COLO668 (cell line): ENCODE measurements around the gene FOXP1.
"Not testable (repeated sequence)": the region's sequence is repeated elsewhere in the genome, so short reads cannot be mapped to it uniquely, and the experiment has no call there.

Experiments used
- DNase-seq: peaks from one replicate; lab custom pipeline; 2025; ENCODE audit not compliant: unreplicated experiment; lab: John Stamatoyannopoulos, UW

The FOXP1 gene

GRCh38 chr3:71030748-71031147 is 552.8 kb downstream of the FOXP1 start:
- no peak for DNase-seq

DNA sequence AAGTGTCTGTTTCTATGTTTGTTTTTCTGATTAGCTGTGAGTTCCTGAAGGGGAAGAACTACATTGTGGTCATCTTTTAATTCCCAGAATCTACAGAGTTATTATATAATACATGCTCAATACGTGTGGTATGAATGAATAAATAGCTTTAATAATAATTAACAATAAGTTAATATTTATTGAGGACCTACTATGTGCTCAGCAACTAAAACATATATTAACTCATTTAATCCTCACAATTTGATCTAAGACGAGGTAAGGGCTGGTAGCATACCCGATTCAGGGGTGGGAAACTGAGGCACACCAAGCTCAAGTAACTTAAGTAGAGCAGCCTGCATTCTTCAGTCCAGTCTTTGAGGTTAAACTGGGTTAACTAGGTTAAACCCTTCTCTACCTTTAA is 553.8 kb downstream of the FOXP1 start:
- no peak for DNase-seq

DNA sequence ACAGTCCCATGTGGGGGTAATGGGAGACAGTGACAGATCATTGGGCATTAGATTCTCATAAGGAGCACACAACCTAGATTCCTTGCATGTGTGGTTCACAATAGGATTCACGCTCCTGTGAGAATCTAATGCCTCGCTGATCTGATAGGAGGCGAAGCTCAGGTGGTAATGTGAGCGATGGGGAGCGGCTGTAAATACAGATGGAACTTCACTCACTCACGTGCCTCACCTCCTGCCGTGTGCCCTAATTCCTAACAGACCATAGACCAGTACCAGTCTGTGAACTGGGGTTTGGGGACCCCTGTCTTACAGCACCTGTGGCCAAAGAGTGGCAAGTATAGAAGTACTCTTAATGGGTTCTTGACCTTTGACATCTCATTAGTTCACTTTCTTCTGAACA is 554.7 kb downstream of the FOXP1 start:
- DNase-seq, result no peak

- DNase-seq, result no peak
Measured at GRCh38 chr3:71028184-71028583, 555.3 kb downstream of the FOXP1 start.

DNA sequence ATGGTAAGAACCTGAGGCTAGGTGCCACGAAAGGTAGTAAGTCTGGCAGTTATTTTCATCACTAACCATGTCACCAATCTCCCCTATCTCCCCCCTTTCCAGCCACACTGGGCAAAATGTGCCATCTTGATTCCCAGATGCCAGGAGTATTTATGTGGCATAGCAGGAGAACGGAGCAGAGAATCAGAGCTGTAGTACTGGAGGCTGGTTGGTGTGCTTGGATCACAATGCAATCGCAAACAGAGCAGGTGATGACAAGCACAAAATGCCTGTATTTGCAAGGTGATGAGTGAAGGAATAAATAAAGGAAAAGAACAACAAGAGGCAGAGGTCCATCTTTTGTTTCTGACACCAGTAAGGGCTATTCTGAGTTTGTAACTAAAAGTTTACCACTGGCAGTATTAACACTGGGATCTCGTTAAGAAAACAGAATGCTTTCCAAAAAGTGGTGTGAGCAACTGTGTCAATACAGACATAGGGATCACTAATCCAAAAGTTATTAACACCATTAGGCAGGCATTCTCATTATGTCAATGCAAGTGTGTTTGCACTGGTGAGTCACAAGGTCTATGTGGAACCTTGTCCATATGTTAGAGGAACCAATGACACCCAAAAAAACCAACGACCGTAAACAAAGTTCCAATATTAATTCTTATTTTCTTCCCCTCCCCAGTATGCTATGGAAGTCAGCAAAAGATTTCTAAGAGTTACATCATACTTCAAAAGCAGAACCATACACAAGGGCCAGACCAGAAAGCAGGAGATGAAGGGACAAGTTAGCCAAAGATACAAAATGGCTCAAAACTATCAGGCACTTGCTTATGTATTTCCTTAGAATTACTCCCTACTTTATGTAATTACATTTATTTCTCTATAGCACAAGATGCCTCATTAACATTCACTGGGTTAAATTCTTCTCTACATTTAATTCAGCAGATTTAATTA is 556.6 kb downstream of the FOXP1 start:
- peak; percentile 7 for DNase-seq

GRCh38 chr3:71025516-71025915 is 558.0 kb downstream of the FOXP1 start:
- no peak for DNase-seq

DNA sequence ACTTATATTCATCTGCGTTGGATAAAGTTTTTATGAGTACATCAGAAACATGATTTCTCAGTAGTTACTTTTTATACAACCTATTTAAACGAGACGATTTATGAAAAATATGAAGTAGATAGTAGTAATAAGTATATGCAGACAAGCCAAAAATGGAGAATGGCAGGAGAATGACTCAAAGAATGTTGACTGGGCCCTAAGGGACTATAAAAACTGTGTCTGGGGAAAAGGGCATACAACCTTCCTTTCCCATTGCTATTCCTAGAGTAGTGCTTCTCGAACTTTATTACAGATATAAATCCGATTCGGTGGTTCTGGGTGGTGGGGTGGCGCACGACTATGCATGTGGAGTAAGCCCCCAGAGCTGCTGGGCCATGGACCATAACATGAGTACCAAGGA is 558.5 kb downstream of the FOXP1 start:
- DNase-seq, result no peak

DNA sequence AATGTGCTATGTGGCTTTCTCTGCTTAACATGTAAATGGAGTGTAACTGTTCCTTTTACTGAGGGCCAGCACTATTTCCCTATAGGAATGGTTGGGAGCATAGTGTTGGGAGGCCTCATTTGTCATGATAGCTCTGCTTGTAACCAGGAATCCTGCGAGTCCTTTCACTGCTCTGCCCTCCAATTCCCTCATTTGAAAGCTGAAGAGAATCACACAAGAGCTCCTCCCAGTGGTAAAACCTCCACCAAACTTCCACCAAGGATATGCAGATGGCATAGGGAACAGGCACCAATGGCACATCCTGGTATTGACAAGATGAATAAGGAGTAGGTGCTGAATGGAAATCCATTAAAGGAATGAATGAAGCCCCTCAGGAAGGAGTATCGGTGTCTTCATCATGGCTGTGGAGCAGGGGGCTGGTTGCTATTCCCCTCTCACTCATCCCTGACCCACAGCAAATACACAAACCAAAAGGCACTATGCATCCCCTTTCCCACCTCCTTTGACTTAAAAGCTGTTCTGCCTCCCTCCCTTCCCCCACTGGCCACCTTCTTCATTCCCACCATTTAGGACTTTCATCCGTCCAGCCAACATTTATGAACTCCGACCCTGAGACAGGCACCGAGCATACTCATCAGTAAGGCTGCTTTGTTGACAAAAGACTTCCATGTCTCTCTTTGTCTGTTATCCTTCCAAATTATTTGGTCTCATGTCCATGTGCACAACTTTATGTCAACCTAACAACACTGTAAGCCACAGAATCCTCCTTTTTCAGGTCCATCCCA is 560.8 kb downstream of the FOXP1 start:
- no peak for DNase-seq

GRCh38 chr3:71018799-71019198 is 564.7 kb downstream of the FOXP1 start:
- no peak for DNase-seq

DNA sequence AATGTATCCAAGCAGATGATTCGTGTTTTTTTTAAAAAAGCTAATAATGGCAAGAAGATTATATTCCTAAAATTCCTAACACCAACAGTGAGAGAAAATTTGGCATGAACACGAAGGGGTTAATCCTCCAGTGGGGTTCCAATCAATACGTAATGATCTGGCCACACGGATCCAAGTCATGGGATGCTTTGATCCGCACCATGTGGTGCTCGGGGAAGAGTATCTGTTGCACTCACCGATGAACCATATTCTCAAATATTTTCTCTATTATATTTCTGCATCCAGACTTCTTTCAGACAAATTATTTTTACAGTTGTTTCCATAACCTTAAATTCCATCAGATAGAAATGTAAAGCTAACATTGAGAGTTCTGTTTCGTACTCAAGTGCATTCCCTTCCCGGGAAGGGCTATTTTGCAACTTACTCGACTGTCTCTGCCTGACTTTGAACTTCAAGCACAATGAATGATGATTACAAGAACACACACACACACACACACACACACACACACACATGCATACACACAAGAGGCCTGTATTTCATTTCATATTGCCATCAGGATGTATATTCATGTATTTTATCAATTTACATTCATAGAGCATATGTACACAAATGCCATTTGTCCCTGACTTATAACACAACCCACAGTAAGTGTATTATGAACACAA is 567.2 kb downstream of the FOXP1 start:
- DNase-seq, result no peak

DNA sequence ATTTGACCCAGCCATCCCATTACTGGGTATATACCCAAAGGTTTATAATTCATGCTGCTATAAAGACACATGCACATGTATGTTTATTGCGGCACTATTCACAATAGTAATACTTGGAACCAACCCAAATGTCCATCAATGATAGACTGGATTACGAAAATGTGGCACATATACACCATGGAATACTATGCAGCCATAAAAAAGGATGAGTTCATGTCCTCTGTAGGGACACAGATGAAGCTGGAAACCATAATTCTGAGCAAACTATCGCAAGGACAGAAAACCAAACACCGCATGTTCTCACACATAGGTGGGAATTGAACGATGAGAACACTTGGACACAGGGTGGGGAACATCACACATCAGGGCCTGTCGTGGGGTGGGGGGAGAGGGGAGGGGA is 568.9 kb downstream of the FOXP1 start:
- DNase-seq, result not testable (repeated sequence)

- no peak for DNase-seq
Measured at GRCh38 chr3:71012971-71013370, 570.6 kb downstream of the FOXP1 start.

DNA sequence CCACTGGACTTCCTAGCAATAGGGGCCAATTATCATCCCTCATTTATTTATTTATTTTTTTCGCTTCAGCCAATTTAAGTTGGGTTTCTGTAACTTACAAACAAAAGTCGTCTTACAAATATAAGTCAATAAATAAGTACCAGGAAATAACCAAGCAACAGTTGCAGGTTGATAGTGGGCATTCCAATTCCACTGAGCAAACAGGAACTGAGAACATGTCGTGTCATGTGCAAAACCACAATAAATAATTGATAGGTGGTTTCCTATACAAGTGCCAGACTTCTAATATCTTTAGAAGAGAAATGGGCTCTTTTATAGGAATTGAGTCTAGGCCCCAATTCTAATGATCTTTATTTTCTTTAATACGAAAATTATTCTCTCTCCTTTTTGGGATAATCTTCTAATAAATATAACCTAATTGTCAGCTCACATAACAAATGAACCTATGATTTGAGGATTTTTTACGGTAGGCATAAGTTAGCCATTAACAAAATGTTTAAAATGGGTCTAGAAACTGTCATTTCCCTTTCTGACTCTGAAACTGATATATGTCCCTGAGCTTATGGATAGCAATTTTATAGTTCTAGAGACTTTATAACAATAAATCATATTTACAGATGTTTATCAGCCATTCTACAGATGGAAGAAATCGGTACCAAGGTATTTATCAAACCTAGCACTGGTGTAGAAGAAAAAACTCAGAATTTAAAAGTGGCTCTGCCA is 571.8 kb downstream of the FOXP1 start:
- peak; percentile 14 for DNase-seq

- DNase-seq, result peak; percentile 14
Measured at GRCh38 chr3:71010726-71011455, 572.6 kb downstream of the FOXP1 start.

GRCh38 chr3:71008350-71008935 is 575.1 kb downstream of the FOXP1 start:
- no peak for DNase-seq

DNA sequence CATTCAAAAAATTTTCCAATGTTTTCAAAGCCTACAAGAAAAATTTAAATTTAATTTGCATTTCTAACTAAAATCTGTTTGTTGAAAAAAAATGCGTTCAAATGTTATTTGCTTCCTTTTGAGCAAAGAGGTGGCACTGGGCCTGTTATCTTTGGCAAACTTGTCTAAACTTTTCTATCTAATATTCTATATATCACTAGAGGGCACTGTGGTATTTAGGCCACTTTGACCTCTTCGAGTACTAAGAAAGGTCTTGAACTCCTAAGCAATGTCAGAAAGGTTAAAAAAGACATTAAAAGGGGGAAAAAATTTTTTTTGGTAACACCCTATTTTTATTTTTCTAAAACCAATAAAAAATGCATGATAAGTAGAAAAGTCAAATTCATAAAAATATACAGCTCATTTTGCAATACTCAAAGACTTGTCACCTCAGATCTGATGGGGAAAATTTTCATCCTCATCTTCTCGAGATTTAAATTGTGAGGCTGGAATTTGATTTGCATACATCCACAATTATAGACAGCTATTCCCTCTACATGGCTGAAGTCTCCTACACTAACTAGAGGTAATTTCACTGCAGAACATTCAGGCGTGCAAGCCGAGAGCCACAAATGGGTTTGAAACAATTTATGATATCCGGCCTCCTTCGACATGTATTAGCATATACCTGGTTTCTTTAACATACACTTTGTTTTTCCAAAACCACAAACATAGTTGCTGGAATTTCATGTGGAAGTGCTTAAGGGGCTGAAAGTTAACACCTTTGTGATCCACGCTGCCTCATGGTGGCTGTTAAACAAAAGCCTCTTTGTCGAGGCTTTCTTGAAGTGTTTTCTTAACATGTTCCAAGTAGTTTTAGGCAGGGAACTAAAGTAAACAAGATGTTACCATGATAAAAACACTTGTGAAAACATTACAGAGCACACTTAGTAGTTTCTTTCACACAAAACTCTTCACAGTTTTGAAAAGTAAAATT is 576.4 kb downstream of the FOXP1 start:
- DNase-seq, result no peak

DNA sequence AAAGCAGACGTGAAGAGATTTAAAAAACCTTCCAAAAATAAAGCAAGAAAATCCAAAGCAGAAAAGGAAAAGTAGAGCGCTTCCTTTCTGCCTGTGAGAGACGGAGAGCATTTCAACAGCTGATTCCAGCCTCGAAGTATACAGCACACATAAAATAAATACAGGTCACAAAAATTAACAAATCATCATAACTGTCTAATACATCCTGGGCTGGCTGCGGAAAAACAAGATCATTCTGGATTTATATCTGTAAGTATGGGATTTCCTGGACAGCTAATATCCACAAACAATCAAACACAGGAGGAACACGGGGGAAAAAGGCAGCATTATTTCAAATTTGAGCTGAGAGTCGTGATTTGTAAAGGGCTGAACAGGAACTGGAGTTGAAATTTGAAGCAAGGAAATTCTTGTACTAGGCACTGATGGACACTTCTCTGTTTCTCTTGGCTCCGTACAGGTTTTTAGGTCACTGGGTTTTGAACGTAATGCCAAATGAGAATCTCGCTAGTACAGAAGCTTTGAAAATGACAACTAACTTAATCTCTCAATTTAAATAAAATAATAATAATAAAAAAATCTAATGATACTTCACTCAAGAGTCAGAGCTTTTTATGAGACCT is 577.7 kb downstream of the FOXP1 start:
- no peak for DNase-seq

DNA sequence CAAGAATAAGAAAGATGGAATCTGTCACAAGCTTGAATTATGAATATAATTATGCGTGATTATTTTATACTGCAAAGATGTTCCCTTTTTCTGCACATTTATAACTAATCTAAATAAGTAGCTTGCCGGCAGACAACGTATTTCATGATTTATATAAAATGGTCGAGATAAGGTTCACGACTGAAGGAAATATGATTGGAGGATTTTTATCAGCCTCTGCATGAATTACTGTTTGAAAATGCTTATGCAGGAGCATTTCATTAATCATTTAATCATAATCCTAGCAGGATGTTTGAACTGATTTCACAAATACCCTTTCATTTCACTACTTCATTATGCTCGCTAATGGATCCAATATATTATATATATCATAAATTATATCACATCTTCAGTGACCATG is 580.0 kb downstream of the FOXP1 start:
- no peak for DNase-seq
